HL-60 (cell line): ENCODE measurements around the gene ALDH3B1.

Experiments
- DNase-seq, 2 experiments: peaks; one replicate each; pipeline ENCODE4 v3.0.0-alpha.2; 2010 to 2020; ENCODE audit warnings: low read depth in 1 of 2, low spot score in 1 of 2
- H3K27ac ChIP-seq: fragments of 250-450 bp; sonication (Bioruptor Pico); replicated peaks from 2 replicates; pipeline ENCODE4 v1.5.1; 2020; ENCODE audit warnings: mild to moderate bottlenecking, moderate library complexity
- H3K27me3 ChIP-seq: fragments of 250-450 bp; sonication (Bioruptor Pico); 2 replicates; pipeline ENCODE4 v1.5.1; 2021; ENCODE audit warnings: mild to moderate bottlenecking, moderate library complexity; ENCODE audit not compliant: insufficient read depth, poor library complexity, severe bottlenecking
- H3K4me3 ChIP-seq: replicated peaks from 2 replicates; pipeline ENCODE4 v1.5.1; 2011; ENCODE audit warnings: mild to moderate bottlenecking, control low read depth, low read length; ENCODE audit not compliant: insufficient read depth
- GABPA ChIP-seq: IDR thresholded peaks from 2 replicates; pipeline ENCODE4 v1.6.1; 2012; ENCODE audit warnings: low read depth
- POLR2AphosphoS5 ChIP-seq: IDR thresholded peaks from 2 replicates; pipeline ENCODE4 v1.6.1; 2012; ENCODE audit warnings: low read depth
- REST ChIP-seq: IDR thresholded peaks from 2 replicates; pipeline ENCODE4 v1.6.1; 2012; ENCODE audit warnings: low read depth; ENCODE audit not compliant: insufficient replicate concordance
- SPI1 ChIP-seq: IDR thresholded peaks from 2 replicates; pipeline ENCODE4 v1.6.1; 2012; ENCODE audit warnings: low read depth, mild to moderate bottlenecking, borderline replicate concordance
- TF ChIP-seq, protein P1 (sequence below): IDR thresholded peaks from one replicate; pipeline ENCODE4 v1.5.1; 2011; ENCODE audit warnings: low read length, control low read depth, inconsistent platforms; ENCODE audit not compliant: insufficient read depth

ALDH3B1 gene

DNA sequence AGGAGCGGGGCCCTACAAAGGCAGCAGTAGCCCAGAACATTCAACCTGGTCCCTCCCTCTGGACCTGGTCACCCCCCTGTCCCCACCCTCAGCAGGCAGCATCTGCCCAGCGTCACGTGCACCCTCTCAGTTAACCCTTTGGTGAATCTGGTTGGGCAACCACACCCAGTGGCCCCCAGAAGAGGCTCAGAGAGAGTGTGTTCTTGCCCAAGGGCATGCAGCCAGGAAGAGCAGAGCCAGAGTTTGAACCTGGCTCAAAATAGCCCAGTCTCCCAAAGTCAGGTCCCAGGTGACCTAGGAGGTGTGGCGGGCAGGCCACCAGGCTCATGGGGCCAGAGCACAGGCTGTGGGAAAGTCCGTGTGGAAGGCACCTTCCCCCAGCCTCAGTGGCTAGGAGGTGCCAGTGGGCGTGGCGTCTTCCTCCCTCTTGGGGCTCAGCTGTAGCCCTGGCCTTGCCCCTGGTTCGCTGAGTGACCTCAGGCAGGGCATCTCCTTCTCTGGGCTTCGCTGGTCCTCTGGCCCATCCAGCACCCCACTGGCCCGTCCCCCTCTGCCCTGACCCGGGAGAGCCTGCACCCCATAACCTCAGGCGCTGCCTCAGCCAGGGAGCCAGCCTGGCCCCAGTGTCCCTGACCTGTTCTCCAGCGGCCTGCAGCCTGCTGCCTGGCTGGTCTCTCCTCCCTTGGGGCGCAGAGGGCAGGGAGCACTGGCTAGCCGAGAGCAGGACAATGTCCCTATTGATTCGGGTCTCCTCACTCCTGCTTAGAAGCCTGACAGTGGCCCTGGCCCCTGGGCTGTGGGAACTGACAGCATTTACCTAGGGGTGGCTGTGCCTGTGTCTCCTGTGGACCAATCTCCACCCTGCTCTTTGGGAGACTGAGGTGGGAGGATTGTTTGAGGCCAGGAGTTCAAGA is 7.0 kb downstream of the ALDH3B1 start:
- TF ChIP-seq, protein P1, sequence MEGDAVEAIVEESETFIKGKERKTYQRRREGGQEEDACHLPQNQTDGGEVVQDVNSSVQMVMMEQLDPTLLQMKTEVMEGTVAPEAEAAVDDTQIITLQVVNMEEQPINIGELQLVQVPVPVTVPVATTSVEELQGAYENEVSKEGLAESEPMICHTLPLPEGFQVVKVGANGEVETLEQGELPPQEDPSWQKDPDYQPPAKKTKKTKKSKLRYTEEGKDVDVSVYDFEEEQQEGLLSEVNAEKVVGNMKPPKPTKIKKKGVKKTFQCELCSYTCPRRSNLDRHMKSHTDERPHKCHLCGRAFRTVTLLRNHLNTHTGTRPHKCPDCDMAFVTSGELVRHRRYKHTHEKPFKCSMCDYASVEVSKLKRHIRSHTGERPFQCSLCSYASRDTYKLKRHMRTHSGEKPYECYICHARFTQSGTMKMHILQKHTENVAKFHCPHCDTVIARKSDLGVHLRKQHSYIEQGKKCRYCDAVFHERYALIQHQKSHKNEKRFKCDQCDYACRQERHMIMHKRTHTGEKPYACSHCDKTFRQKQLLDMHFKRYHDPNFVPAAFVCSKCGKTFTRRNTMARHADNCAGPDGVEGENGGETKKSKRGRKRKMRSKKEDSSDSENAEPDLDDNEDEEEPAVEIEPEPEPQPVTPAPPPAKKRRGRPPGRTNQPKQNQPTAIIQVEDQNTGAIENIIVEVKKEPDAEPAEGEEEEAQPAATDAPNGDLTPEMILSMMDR: no peak
- no peak for TF ChIP-seq POLR2AphosphoS5
- no peak for TF ChIP-seq SPI1
- TF ChIP-seq GABPA: no peak
- no peak for TF ChIP-seq REST
- DNase-seq: no peak
- no peak overlapping the region for H3K27ac ChIP-seq
- no peak overlapping the region for H3K4me3 ChIP-seq
- no peaks in the 10 kb centered on the region for H3K27me3 ChIP-seq

DNA sequence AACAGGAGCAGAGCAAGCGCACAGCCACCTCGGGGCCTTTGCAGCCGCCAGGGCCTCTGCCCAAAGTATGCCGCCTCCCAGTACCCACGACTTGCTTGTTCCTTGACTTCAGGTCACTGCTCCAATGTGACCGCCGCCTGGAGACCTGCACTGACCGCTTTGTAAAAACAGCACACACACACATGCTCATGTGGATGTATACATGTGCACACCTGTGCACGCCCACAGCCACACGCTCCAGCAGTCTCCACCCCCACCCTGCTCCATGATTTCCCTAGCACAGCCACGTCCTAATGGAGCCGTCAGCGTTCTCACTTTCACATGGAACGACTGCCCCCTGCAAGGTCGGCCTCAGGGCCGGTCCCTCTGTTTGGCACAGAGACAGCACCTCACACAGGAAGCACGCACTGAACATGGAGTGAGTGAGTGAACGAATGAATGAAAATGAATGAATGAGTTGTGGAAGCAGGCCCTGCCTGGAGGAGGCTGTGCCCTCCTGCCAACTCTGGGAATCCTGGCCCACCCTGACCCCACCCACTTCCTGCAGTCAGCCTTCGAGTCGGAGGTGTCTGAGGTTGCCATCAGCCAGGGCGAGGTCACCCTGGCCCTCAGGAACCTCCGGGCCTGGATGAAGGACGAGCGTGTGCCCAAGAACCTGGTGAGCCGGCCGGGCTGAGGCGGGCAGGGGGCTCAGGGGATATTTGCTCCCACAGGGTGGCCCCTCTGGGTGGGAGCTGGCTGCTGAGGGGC is 8.0 kb downstream of the ALDH3B1 start:
- H3K27ac ChIP-seq: no peak overlapping the region
- DNase-seq: no peak
- no peak for TF ChIP-seq POLR2AphosphoS5
- no peak for TF ChIP-seq SPI1
- TF ChIP-seq, protein P1: no peak
- TF ChIP-seq GABPA: no peak
- TF ChIP-seq REST: no peak

DNA sequence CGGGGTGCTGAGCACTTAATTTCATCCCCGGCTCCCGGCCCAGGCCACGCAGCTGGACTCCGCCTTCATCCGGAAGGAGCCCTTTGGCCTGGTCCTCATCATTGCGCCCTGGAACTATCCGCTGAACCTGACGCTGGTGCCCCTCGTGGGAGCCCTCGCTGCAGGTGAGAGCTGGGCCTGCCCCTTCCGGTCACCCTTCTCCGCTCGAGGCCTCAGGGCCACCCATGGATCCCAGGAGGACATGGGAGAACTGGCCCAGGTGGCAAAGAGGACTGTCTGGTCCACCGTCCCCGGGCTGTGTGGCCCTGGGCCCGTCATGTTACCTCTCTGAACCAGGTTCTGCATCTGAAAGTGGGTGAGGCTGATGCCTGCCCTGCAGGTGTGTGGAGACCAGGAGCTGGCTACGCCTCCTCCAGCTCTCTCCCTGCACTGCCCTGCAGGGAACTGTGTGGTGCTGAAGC is 8.6 kb downstream of the ALDH3B1 start:
- H3K27ac ChIP-seq: no peak overlapping the region

More for the DNA sequence above, 8.0 kb downstream of the ALDH3B1 start:
- Histone ChIP-seq H3K4me3 (no peak overlapping the region), H3K27me3 (no peaks in the 10 kb centered on the region)

More for the DNA sequence above, 8.6 kb downstream of the ALDH3B1 start:
- TF ChIP-seq POLR2AphosphoS5 (no peak), SPI1 (no peak), REST (no peak), GABPA (no peak)
- TF ChIP-seq, protein P1: no peak
- no peaks in the 10 kb centered on the region for H3K27me3 ChIP-seq
- no peak overlapping the region for H3K4me3 ChIP-seq
- no peak for DNase-seq
